22Rv1 (cell line): ENCODE measurements around the gene ODAD4.

Experiments
- H3K27ac ChIP-seq: fragments of 450-650 bp; 2 replicates; pipeline ENCODE4 v1.5.1; 2017
- ZFX ChIP-seq: fragments of 450-650 bp; IDR thresholded peaks from 2 replicates; pipeline ENCODE4 v1.6.1; 2017; ENCODE audit warnings: antibody characterized with exemption, borderline replicate concordance
- TF ChIP-seq, protein P1 (sequence below): fragments of 450-650 bp; IDR thresholded peaks from 2 replicates; pipeline ENCODE4 v1.5.1; 2017; ENCODE audit warnings: mild to moderate bottlenecking

The ODAD4 gene

DNA sequence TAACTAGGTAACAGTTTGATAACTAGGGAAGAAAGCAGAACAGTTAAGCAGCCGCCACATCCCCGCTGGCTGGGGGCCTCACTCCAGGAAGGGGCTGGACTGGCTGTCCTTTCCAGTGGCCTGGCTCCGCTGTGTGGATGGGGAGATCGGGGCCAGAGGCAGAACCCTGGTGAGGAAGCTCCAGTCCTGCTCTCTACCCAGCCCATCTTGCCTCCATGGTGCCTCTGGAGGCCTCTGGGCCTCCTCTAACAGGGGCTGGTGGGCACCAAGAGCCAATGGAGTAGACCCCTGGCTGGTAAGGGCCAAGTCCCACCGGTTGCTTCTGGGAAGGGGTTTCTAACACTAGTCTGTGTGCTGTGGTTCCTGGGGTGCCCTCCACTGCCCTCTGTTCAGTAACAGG lies 44.2 kb downstream of the ODAD4 start:
- TF ChIP-seq, protein P1, sequence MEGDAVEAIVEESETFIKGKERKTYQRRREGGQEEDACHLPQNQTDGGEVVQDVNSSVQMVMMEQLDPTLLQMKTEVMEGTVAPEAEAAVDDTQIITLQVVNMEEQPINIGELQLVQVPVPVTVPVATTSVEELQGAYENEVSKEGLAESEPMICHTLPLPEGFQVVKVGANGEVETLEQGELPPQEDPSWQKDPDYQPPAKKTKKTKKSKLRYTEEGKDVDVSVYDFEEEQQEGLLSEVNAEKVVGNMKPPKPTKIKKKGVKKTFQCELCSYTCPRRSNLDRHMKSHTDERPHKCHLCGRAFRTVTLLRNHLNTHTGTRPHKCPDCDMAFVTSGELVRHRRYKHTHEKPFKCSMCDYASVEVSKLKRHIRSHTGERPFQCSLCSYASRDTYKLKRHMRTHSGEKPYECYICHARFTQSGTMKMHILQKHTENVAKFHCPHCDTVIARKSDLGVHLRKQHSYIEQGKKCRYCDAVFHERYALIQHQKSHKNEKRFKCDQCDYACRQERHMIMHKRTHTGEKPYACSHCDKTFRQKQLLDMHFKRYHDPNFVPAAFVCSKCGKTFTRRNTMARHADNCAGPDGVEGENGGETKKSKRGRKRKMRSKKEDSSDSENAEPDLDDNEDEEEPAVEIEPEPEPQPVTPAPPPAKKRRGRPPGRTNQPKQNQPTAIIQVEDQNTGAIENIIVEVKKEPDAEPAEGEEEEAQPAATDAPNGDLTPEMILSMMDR: no peak
- TF ChIP-seq ZFX: no peak
- H3K27ac ChIP-seq: 0 out of 2 replicates have a peak overlapping the region, but pooled peaks have one; percentile 4

DNA sequence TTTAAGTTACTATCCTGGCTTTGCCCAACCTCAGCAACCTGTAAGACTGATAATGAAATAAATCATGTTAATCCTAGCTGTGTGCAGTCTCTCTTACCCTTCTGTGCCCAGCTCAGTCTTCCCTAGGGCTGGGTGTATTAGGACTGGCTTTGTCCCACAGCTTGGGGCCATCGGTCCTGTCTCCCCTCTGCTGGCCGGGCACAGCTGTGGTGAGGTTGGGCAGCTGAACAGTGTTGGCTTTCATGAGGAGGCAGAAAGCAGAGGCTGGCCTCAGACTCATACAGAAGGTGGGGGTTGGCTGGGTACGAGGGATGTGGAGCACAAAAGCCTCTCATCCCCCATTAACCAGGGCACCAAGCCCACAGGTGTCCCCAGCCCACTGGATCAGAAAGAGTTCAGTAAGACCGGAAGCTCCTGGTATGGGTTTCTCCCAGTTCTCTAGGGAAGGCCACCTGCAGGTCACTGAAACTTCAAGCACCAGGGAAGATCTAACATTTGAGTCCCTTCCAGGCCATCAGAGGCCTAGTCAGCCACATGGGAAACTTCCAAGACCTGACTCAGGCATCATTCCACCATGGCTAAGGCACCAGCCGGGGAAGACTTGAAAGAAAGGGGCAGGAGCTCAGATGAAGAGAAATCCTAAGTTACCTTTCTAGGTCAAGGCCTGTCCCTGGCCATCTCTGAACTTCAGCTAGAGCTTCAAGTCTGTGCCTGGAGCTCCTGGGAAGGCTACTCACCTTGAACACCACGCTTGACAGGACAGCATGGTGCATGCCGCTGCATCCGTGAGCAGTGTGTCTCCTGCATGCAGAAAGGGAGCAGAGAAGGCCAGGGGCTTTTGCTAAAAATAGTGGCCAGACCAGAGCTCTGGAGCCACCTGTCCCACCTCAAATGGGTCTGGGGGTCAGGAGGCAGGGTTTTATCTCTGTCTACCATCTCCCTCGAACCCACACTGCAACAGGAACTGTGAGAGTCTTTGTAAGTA lies 45.0 kb downstream of the ODAD4 start:
- 0 out of 2 replicates have a peak overlapping the region, but pooled peaks have one; percentile 4 for H3K27ac ChIP-seq
- TF ChIP-seq, protein P1: no peak
- no peak for TF ChIP-seq ZFX

DNA sequence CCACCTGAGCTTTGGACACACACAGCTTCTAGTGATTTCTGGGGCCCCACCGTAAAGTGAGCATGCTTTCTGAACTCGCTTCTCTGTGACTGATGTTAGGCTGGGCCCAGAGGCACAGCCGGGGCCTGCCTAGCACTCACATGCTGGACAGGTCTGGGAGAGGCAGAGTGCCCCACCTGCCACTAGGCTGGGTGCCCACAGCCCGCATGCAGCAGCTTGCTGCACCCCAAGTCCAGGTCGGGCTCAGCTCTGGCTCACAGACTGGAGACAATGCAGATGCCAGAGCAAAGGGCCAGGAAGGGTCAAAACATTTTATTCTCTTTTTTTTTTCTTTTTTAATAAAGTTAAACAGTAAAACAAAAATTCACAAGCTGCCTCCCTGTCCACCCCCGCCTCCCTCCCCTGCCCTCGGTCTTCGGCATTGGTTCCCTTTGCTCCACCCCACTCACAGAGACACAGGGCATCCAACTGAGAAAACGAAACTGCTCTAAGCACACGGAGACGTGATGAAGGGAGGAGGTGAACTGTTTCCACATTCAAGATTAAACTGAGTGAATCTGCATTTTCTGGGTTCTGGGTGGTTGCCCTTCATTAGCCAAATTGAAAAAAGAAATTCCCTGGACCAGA lies 45.8 kb downstream of the ODAD4 start:
- no peak overlapping the region for H3K27ac ChIP-seq
- TF ChIP-seq ZFX: no peak
- TF ChIP-seq, protein P1: no peak

DNA sequence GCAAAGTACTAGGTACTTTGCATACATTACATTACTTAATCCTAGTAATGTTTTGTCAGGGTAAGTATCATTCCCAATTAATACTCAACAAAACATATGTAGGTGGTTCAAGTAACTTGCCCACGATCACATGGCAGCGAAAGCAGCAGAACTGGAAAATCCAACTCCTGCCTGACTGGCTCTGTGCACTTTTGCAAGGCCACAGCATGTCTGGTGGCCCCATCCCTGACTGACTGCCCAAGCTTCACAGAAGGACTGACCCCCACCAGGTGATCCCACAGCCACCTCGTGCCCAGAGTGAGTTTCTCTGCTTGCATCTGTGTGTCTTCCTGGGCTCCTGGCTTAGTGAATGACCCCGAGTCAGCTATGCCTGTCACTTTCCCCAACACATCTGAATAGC lies 47.6 kb downstream of the ODAD4 start:
- no peak for TF ChIP-seq ZFX
- TF ChIP-seq, protein P1: no peak
- H3K27ac ChIP-seq: peak overlapping the region; percentile 51

DNA sequence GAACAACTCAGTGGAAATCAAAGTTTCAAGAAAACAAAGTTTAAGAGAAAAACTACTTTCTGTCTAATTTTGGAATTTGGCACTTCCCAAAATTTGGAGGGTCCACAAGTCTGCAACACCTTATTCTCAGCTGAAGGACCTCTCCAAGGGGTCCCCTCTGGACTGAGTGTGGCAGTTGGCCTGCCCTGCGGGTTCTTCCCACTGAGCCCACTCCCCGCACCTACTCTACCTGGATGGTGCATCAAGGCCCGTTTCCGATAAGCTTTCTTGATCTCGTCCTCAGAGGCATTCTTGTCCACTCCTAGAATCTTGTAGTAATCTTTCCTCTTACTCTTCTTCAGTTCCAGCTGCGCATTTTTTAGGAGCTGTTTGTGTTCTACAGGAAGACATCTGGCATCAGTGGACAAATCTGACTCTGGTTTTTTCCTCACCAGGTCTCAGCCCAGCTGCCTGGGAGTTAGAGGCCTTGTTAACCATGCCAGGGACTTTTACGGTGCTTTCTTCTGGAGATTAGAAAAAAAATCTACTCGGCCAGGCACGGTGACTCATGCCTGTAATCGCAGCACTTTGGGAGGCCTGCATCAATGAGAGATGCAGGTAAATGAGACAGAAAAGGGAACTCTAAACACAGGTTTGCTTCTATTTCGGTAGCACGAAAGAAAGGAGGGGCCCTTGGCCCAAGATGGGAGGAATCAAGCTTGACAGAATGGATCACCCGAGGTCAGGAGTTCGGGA lies 51.8 kb downstream of the ODAD4 start:
- TF ChIP-seq, protein P1: no peak
- TF ChIP-seq ZFX: no peak
- H3K27ac ChIP-seq: no peak overlapping the region

DNA sequence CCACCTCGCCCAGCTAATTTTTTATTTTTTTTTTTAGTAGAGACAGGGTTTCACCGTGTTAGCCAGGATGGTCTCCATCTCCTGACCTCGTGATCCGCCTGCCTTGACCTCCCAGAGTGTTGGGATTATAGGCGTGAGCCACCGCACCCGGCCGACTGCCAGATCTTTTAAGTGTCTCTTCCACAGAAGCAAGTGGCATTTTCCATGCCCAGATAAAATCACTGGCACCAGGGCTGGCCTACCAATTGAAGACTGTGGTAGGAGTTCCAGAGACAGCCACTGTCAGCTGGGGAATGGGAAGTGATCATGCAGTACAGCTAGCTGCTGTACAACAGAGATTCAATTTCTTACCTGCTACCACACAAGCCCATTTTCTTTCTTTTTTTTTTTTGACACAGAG lies 54.0 kb downstream of the ODAD4 start:
- H3K27ac ChIP-seq: no peak overlapping the region
- TF ChIP-seq ZFX: no peak
- TF ChIP-seq, protein P1: no peak
